Right atrium auricular region (tissue), 2 donors: ENCODE measurements around the gene HOXC13. TPM values are rescaled to one million over a fixed set of nuclear protein-coding genes. Genes with fewer than 3 reads are reported as not detected.

Experiments used
- DNase-seq: peaks from one replicate; pipeline ENCODE4 v3.0.0-alpha.2; 2019; ENCODE audit warnings: low spot score
- H3K27ac ChIP-seq, 2 donors: fragments of 200-600 bp; sonication (generic); 1 replicate in 1 of 2; 2 replicates in 1 of 2; pipeline ENCODE4 v1.5.1; 2016 to 2019
- H3K27me3 ChIP-seq, 2 donors: fragments of 200-600 bp; sonication (generic); one replicate each; pipeline versions ENCODE4 v1.5.1 to v1.6.0; 2017 to 2019
- H3K36me3 ChIP-seq: fragments of 200-600 bp; sonication (generic); one replicate; pipeline ENCODE4 v1.5.1; 2016
- H3K4me1 ChIP-seq, 2 donors: fragments of 200-600 bp; sonication (generic); one replicate each; pipeline versions ENCODE4 v1.5.1 to v1.6.0; 2017 to 2019
- H3K4me3 ChIP-seq, 2 donors: fragments of 200-600 bp; sonication (generic); 1 replicate in 1 of 2; 2 replicates in 1 of 2; pipeline ENCODE4 v1.5.1; 2017 to 2019; ENCODE audit warnings: mild to moderate bottlenecking in 1 of 2, moderate library complexity in 1 of 2
- H3K9me3 ChIP-seq, 2 donors: fragments of 200-600 bp; sonication (generic); one replicate each; pipeline ENCODE4 v1.5.1; 2019
- total RNA-seq, 2 donors: library from RNA; depleted of rRNA; stranded (reverse); fragments of >200 nt; gene quantifications; one replicate each; pipeline ENCODE4 v1.1.0, GENCODE V29; 2016
- TF ChIP-seq, protein P1 (sequence below), 2 donors: fragments of 200-600 bp; sonication (generic); IDR thresholded peaks; one replicate each; pipeline ENCODE4 v1.5.1; 2019; ENCODE audit warnings: antibody characterized with exemption in 2 of 2

Gene HOXC13
- total RNA-seq, 2 donors from 2014 or later, result not detected

DNA sequence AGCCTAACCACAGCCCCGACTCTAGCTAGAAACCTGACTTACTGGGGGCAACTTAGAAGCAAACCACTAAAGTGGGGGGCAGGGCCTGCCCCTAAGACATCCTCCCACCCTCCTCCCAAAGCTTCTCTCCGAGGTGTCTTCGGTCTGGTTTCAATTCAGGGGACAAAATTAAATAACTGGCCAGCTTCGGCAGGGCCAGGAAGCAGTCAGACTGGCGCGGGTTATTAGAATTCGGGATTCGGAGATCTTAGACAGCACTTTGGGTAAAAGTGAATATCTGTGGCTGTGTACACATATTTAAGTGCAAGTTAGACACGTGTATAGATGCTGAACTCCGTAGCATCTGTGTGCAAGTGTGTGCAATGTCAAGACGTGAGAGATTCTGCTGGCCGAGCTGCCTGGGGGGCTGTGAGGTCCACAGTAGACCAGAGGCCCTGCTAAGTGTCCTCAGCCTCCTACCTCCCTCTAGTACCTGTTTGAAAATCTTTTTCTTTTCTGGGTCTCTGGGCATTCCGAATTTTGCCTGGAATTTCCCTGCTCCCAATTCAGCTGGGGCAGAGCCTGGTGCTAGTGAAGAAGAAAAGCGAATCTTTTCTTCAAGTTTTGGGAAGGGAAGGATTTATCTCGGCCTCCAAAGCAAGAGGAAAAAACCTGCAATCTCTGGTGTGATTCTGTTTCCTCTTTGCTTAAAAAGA, 42.3 kb downstream of the HOXC13 start:
- Histone ChIP-seq H3K4me1 (peaks cover 0 to 20% of the 10 kb centered on the region in 2 donors), H3K27me3 (peaks cover 66 to 73% of the 10 kb centered on the region in 2 donors), H3K9me3 (no peaks in the 10 kb centered on the region), H3K27ac (no peak overlapping the region), H3K36me3 (no peaks in the 10 kb centered on the region), H3K4me3 (no peak overlapping the region)
- TF ChIP-seq, protein P1, sequence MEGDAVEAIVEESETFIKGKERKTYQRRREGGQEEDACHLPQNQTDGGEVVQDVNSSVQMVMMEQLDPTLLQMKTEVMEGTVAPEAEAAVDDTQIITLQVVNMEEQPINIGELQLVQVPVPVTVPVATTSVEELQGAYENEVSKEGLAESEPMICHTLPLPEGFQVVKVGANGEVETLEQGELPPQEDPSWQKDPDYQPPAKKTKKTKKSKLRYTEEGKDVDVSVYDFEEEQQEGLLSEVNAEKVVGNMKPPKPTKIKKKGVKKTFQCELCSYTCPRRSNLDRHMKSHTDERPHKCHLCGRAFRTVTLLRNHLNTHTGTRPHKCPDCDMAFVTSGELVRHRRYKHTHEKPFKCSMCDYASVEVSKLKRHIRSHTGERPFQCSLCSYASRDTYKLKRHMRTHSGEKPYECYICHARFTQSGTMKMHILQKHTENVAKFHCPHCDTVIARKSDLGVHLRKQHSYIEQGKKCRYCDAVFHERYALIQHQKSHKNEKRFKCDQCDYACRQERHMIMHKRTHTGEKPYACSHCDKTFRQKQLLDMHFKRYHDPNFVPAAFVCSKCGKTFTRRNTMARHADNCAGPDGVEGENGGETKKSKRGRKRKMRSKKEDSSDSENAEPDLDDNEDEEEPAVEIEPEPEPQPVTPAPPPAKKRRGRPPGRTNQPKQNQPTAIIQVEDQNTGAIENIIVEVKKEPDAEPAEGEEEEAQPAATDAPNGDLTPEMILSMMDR (IDR thresholded peaks at IDR 0.05), result no peak
- DNase-seq, result no peak

DNA sequence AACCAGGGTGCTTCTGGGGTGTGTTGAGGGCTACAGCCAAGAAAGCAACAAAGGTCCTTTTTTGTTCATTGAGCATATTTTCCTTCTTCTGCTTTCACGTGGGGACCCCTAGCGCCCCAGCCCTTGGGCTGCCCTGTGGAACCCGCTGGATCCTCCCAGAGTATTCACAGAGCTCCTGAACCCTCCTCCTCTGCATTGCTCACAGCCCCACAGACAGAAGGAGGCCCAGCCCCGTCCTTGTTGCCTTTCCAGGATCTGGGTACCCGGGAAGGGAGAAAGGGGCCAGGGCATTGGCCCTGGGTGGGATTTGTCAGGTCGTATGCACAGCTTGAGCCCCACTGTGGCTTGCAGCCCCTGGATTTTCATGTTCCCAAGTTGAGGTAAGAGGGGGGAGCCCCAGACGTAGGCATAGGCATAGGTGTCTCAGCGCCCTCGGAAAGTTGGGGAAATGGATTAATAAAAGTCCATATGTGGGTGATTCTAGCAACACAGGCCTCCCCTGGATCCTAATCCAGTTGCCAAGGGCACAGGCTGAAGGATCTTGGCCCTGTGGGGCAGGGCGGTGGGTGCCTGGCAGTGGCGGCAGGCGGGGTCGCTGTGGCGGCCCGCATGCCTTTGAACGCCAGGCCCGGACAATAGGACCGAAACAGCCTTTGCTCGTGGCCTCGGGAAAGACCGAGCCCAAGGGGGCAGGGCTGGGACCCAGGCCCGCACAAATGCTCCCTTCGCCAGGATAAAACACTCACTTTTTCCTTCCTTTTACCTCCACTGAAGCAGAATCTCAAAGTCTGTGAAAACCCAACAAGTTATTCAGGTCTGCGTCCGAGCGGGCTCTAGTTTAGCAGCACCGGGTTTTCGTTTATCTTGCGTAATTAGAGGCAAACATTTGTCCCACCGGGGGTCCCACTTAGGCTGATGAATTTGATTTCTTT, 43.3 kb downstream of the HOXC13 start:
- TF ChIP-seq, protein P1 (IDR thresholded peaks at IDR 0.05), result no peak
- Histone ChIP-seq H3K36me3 (no peaks in the 10 kb centered on the region), H3K4me1 (peaks cover 0 to 25% of the 10 kb centered on the region in 2 donors), H3K27me3 (peaks cover 68 to 74% of the 10 kb centered on the region in 2 donors), H3K27ac (no peak overlapping the region), H3K9me3 (no peaks in the 10 kb centered on the region), H3K4me3 (no peak overlapping the region)
- DNase-seq, result no peak

DNA sequence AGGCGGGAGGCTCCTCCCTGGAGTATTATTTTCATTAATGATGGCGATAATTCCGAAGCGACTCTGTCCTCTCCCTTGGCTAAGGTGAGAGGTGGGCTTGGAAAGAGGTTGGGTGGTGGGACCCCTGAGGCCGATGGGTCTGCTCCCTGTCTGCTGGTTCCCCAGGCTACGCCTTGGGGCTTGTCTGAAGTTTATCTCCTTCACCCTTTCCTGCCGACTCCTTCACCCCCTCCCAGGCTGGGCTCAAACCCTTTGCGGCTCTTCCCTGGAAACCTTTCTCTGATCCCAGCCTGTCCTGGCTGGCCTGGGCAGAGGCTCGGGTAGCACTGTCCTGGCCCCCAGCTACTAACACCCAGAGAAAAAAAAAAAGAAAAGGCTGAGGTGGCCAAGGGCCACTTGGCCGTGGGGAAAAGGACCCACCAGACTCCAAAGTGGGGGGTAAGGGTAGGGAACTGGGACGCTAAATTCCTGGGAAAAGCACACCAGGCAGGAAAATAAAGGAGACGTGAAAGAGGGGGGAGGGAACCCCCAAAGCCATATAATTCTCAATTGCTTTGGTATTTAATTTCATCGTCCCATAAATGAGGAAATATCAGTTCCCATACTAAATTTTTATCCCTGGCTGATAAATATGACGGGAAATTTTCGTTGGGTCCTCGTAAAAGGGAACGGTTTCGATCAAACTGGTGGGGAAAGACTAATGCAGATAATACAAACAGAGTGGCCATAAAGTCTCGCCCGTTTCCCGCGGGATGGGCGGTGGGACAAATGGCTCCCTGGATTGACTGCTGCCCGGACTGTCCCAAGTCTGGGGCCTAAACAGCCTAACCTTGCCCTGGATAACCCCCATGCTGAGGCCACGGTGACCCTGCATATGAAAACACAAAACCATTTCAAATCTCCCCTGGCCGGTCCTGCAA, 44.3 kb downstream of the HOXC13 start:
- Histone ChIP-seq H3K4me1 (peaks cover 0 to 25% of the 10 kb centered on the region in 2 donors), H3K36me3 (no peaks in the 10 kb centered on the region), H3K9me3 (no peaks in the 10 kb centered on the region), H3K27me3 (peaks cover 66 to 73% of the 10 kb centered on the region in 2 donors), H3K27ac (no peak overlapping the region), H3K4me3 (no peak overlapping the region)
- TF ChIP-seq, protein P1 (IDR thresholded peaks at IDR 0.05), result no peak
- DNase-seq, result no peak

GRCh38 chr12:53983568-53983949, 44.9 kb downstream of the HOXC13 start:
- Histone ChIP-seq H3K27me3 (peaks cover 69 to 74% of the 10 kb centered on the region in 2 donors), H3K4me3 (no peak overlapping the region), H3K9me3 (no peaks in the 10 kb centered on the region)

More at GRCh38 chr12:53983568-53983949, 44.9 kb downstream of the HOXC13 start:
- Histone ChIP-seq H3K4me1 (peaks cover 0 to 25% of the 10 kb centered on the region in 2 donors), H3K36me3 (no peaks in the 10 kb centered on the region), H3K27ac (no peak overlapping the region)
- DNase-seq, result no peak
- TF ChIP-seq, protein P1 (IDR thresholded peaks at IDR 0.05), result no peak
